ENCODE results near the gene LMCD1.

Gene LMCD1

DNA sequence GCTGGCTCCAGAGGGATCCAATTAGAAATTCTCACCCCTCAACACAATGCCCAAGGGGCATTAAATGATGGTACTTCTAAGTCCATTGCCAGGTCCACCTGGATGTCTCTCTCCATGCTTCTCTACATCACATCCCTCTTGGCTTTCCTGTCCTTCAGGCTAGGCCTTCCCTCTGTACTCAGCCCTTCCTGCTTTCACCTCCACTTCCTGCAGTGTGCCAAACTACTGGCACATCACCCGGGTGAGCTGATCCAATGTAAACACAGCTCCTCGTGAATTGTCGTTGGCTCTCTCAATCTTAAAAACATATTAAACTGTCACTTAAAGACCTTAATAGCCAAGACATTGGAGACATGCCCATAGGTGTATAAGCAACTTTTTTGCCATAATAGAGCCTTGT lies 4.0 kb downstream of the LMCD1 start:
- no peak for DNase-seq (ENCODE audit: low read depth, low spot score)

DNA sequence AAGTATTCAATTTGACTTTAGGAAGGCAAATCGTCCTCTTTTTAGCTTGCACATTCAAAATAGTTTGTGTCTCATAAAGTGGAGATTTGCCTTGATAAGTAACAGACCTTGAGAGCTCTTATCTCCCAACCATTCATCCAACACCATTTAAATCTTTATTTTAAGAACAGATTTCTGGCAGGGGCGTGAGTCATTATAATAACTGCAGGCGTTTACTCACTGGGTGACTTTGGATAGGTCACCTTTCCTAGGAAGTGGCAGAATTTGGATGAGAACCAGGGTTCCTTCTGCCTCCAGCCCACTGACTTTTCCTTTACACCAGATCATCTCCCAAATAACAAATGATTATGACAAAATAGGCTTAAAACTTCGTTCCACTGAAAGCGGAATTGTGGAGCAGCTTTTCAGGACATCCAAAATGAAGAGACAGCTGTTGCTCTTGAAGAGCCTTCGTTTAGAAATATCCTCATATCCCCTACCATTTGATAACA lies 5.0 kb downstream of the LMCD1 start:
- DNase-seq (ENCODE audit: low read depth, low spot score), result no peak

DNA sequence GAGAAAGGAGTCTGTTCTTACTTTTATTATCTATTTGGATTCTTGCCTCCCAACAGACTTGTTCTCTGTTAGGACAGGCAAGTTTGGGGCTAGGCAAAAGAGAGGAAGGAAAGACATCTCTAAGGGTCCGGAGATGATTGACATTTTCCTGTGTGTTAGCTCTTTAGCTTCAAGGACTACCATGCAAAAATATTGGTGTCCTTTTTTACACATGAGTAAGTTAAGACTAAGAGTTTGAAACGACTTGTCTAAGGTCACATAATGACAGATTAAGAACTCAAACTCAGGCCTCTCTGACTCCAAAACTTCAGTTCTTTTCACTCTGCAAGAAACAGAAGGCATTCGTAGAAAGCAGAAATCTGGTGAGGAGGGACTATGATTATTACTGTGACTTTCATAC lies 5.9 kb downstream of the LMCD1 start:
- DNase-seq (ENCODE audit: low read depth, low spot score), result no peak

DNA sequence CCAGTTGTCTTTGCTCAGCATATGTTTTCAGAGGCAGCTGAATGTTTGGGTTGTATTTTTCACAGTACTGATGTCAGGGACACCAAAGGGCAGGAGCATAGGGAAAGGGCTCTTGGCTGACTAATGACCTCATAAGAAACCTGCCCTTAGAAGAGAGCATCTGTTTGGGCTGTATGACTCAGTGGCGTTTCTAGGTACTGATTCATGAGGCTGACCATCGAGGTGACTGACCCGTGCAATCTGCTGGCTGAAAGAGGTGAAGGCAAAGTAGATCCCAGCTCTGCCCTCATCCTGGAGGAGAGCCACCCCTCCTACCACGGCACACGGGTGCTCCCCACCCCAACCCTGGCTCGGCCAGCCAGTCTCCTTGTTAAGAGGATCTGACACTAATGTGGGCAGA lies 8.3 kb downstream of the LMCD1 start:
- DNase-seq (ENCODE audit: low read depth, low spot score), result peak; percentile 66

DNA sequence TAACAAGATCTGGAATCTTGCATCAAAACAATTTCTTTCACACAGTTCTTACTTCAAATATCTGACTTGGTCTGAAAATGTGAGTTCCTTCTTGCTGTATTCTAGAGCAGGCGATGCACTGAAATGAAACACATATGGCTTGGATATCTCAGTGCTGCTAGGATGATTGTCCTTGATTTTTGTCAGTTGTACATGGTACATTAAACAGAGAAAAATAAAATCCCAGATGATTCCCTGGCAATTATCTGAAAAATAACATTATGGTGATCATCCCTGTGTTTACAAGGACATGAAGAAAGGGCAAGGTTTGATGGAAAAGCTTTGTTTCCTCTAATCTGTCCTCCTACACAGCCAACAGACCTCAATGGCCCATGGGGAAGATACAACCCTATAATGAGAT lies 10.6 kb downstream of the LMCD1 start:
- no peak for DNase-seq (ENCODE audit: low read depth, low spot score)

DNA sequence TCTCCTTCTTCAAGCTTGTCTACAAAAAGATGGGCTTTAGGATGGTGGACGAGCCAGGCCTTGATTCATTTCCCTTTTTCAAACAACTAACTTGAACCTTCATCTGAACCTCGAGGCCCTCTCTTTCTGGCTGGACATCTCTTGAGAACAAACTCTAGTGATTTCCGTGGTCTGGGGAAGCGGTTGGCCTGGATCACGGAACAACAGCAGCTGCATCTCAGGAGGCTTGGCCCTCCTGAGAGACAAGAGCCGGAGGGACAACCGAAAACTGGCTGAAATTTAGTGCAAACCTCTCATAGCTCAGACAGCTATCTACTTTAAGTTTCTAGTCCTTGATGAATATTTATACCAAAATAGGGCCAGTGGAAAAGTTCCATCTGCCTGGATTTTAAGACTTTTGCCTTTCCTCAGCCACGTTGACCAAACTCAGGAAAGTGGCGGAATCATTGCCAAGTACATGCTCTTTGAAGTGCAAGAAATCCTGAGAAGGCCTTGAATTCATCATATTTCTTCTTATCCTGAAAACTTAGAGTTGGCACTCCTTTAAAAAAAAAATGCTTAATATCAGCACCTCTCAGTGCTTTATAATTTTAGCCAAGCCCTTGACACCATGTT lies 14.5 kb downstream of the LMCD1 start:
- no peak for DNase-seq (ENCODE audit: low read depth, low spot score)

DNA sequence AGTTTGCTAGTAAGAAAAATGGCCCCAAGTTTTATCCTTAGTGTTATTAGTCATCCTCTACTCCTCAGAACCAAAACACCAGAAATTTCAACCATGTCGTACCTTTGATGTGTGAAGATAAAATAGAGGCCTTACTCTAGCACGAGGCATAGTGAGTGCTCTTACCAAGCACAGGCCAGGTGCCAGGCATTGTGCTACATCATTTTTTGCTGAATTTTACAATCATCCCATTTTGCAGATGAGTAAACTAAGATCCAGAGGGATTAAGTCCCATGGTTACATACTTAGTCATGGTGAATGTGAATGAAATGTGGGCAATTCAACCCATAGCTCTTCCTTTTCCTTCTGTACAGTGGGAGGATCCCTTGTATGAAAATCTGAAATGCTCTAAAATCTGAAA lies 15.2 kb downstream of the LMCD1 start:
- DNase-seq (ENCODE audit: low read depth, low spot score), result no peak

DNA sequence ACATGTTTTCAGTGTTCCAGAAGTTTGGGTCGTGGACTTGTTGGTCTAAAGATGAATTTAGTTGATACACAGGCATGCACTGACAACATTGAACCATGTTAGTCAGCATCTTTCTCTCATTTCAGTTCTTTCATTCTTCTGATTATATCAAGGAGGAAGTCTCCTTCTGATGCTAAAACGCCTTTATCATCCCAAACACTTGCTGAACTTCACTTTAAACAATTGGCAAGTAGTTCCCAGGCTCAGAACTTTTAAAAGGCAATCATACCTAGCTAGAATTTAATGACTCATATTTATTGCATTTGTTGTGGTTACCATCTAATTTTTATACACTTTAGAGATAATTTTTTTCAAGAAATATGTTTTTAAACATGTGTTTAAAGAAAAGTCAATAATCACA lies 15.9 kb downstream of the LMCD1 start:
- DNase-seq (ENCODE audit: low read depth, low spot score), result no peak

DNA sequence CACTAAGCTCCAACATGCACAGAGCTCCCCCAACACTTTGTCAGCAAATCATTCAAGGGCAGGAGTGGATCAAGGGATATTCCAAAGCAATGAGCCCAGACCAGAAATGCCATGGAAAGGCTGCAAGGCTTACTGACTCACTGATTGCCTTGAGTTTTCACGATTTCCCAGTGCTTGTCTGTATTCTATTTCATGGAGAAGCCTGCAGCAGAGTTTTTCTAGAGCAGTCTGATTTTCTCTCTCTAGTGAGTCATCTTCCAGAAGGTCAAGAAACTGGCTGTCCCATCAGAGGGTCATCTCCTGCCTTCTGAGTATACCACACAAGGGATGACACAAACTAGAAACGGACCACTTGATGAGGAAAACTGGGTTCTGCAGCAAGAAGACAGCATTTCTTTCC lies 16.5 kb downstream of the LMCD1 start:
- no peak for DNase-seq (ENCODE audit: low read depth, low spot score)

DNA sequence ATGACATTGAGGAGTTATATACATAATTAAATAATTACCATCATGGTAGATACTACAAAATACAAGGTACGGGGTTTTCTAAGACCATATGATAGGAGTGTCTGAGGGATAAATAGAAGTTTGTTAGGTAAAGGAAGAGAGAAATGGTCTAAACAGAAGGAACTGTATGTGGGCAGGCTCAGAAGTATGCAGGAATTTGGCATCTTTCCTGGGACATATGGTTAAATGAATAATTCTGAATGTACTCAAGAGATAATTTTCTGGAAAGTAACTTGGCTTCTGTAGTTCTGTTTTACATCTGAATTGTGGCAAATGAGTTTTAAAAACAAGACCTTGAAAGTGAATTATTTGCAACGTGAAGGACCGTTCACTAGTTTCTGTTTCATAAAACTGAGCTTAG lies 17.5 kb downstream of the LMCD1 start:
- DNase-seq (ENCODE audit: low read depth, low spot score), result peak; percentile 87

DNA sequence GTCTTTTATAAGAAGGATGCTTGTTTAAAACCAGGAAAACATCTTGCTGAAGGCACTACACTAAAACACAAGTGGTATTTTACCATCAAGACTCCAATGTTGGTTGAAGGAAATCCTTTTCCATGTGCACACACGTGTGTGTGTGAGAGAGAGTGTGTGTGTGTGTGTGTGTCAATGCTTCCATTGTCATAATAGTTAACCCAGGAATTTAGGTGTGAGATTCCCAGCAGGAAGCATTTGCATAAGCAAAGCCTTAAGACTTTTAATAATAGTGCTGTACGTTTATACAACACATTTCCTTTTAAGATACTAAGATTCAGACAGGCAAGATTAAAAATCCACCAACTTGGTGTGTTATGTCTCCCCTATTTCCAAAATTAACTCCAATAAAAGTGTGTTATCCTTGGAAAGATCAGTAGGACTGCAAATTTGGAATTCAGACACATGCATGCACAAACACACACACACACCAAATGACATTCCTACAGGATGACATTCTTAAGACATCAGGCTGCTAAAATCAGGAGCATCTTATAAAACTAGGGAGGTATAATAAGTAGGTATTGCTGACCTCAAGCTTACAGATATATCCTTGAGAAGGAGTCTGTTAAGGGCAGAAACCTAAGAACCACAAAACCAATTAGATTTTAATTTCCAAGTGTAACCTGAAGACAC lies 18.3 kb downstream of the LMCD1 start:
- no peak for DNase-seq (ENCODE audit: low read depth, low spot score)

DNA sequence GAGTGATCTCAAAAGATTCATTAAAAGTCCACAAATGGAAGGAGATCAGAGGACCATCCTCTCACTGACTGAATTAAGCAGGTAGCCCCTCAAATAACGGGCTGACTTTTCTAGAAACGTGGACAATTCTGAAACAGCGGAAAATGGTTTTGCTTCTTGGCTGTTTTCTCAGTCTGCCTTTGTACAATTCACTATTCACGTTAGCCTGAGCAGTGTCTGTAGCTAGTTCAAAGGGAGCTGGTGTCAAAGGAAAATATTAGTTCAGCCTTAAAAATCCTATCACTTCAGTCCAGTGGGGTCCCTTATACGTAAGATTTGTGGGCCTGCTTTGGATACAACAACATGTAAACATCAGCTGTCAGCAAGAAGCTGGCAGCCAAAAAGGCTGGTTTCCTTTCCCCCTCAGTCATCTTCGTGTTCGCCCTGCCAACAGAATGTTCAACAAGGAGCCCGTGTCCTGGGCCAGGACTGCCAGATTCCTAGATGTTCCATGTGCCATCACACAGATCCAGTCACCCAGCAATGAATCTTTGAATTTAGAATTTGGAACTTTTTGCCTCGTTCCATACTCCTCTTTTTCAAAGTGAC lies 19.3 kb downstream of the LMCD1 start:
- no peak for DNase-seq (ENCODE audit: low read depth, low spot score)

DNA sequence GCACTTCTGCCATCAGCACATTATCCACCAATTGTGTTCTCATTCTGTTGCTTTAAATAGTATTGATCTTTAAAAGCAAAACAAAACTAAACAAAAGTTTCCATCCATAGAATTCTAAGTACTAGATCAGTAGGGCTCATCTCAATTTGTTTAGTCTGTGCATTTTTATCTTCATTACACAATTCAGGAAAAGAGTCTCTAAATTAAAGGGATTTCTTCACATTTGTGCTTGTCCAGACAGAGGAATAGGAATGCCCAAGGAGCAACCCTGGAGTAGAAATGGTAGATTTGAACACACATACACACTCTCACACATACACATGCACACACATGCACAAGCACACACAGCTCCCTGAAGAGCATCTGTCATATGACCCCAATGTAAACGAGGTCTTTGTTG lies 21.4 kb downstream of the LMCD1 start:
- DNase-seq (ENCODE audit: low read depth, low spot score), result no peak

DNA sequence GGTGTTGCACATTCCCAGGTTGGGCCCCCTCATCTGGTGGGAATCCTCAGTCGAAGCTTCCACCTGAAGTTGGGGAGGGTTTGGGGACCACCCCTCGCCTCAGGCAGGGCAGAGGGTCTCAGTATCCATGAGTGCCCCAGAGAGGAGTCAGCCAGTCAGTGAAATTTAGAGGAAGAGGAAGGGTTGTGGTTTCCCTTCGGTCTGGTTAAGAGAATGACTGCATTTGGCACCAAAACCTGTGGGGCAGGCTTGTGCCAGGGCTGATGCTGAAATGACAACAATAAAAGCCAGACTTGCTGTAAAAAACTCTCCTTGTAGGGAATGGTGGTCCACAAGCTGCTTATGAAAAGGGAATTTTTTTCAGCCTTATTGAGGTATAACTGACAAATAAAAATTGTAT lies 22.6 kb downstream of the LMCD1 start:
- DNase-seq (ENCODE audit: low read depth, low spot score), result no peak

DNA sequence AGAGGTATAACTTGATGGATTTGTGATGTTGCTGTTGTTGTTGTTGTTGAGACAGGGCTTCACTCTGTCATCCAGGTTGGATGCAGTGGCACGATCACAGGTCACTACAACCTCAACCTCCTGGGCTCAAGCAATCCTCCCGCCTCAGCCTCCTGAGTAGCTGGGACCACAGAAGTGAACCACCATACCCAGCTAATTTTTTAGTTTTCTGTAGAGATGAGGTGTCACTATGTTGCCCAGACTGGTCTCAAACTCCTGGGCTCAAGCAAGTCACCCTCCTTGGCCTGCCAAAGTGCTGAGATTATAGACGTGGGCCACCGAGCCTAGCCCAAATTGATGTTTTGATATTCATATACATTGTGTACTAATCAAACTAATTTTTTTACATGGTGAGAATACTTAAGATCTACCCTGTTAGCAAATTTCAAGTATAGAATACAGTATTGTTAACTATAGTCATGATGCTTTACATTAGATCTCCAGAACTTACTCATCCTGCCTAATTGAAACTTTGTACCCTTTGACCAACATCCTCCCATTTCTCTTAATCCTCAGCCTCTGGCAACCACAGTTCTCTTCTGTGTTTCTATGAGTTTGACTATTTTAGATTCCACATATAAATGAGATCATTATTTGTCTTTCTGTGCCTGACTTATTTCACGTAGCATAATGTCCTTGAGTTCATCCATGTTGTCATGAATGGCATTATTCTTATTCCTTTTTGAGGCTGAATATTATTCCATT lies 23.2 kb downstream of the LMCD1 start:
- DNase-seq (ENCODE audit: low read depth, low spot score), result no peak

DNA sequence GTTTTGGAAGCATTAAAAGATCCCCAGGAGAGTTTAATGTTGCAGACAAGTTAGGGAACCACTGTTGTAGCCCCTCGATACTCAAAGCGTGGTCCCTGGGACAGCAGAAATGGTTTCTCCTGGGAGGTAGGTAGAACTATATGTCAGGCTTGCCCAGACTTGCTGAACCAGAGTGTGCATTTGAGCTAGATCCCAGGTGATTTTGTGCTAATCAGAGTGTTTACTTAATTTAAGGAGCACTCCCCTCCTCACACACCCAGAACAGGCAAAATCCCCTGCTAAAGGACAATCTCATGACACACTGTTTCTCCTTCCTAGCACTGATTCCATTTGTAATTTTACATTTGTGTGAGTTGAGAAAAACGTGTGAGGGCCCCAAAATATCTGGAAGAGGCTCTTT lies 24.3 kb downstream of the LMCD1 start:
- DNase-seq (ENCODE audit: low read depth, low spot score), result no peak

DNA sequence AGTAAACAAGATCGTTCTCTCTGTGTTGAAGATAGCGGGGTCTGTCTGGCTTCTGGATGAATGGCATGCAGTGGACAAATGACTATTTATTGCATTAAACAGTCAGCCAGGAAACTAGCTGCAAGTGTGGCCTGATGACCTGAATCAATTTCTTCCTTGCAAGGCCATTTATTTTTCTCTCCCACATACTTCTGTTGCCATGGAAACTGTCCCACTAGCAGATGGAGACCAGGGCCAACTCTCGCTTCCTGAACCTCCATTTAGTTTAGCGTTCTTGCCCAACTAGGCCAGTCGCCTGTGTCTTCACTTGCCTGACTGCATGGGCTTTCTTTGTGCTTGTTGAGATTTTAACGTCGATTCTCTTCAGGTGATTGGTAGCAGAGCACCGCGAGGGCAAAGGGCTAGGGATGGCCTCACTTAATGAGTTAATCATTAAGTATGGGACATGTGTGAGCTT lies 27.6 kb downstream of the LMCD1 start:
- peak; percentile 72 for DNase-seq (ENCODE audit: low read depth, low spot score)

DNA sequence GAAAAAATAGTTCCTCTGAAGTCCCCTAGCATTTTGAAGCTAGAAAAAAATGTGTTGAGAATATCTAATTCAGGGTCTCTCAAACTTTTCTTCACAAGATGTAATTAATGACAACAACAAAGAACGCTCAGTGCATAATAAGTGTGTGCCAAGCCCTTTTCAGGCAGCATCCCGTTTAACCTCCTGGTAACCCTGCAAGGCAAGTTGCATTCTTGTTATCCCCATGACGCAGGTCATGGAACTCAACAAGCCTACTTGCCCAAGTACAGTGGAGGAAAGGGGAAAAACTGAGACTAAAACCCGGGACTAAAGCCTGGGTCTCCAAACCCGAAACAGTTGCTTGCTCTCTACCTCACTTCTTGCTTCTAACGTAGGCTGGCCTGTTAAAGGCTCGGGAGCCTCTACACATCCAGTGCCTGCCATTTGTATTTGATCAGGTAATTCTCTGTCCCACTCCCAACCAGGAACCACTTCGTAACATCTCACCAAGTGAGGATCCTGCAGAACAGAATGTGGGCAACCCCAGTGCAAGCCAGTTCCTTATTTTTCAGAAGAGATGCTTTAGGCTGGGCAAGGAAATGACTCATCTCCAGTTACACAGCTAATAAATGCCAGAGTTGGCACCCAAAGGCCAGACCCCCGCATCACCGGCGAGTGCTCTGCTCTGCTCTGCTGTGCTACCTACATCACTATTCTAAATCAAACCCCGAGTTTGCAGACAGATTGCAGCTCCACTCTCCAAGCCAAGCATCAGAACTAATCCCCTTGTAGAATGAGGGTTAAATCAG lies 28.3 kb downstream of the LMCD1 start:
- peak; percentile 56 for DNase-seq (ENCODE audit: low read depth, low spot score)

DNA sequence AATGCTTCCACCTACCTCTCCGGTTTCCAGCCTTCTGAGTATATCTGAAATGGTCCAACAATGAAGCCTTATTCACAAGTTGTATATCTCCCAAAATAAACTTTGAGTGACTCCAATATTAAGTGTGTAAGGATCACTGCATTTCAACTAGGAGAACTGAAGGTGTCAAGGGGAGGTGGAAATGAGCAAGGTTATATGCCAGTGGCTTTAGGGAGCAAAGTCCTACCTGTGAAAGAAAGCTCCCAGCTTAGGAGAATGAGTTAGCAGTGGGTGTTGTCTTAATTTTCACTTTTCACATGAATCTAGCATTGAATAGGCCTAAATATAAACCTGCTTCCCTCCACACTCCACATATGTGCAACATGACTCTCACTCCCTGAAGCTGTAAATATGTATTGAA lies 29.0 kb downstream of the LMCD1 start:
- DNase-seq (ENCODE audit: low read depth, low spot score), result no peak

DNA sequence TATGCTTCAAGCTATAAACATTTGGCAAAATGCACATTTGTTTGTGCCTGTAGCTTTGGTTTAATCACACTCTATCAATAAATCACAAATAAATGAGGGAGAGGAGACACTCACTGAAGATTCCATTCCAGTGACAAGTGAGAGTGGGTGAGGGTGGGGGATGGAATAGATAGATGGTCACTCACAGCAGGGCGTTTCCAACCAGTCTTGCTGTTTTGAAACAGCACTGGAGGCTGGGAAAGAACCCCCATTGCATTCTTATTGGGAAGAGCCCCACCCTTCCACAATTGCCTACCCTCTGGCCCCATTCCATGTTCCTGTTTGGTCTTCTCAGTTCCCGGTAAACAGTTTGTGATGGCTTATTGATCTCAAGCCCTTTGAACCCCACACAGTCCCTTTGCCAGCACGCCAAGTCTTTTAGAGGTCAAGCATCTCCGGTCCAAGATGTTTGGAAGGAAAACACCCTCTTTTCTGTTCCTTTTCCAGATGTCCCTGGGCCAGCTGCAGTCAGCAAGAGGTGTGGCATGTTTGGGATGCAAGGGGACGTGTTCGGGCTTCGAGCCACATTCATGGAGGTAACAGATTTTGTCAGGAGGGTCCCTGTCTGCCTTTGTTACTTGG lies 30.7 kb downstream of the LMCD1 start:
- no peak for DNase-seq (ENCODE audit: low read depth, low spot score)

All from astrocyte of the hippocampus (primary cell).